Right lobe of liver (tissue), 6 donors: ENCODE measurements around the gene CENATAC. TPM values are rescaled to one million over a fixed set of nuclear protein-coding genes. Genes with fewer than 3 reads are reported as not detected.
"Not testable (repeated sequence)": the region's sequence is repeated elsewhere in the genome, so short reads cannot be mapped to it uniquely, and the experiment has no call there.

Experiments
- ATAC-seq, 4 donors: fragments of 200-7000 bp; cut with Tn5 transposase; one replicate each; pipeline ENCODE4 v1.9.1; 2020; ENCODE audit warnings: mild to moderate bottlenecking in 4 of 4, moderate library complexity in 4 of 4
- DNase-seq, 3 donors: peaks; one replicate each; pipeline ENCODE4 v3.0.0-alpha.2; 2020
- H3K27ac ChIP-seq, 3 donors: fragments of 200-600 bp; one replicate each; pipeline ENCODE4 v1.8.0; 2022
- H3K27me3 ChIP-seq, 2 donors: fragments of 200-600 bp; one replicate each; pipeline ENCODE4 v1.8.0; 2022
- H3K36me3 ChIP-seq, 4 donors: fragments of 200-600 bp; sonication (generic) in 1 of 4; one replicate each; pipeline versions ENCODE4 v1.5.1 to v1.8.0; 2017 to 2022; ENCODE audit warnings: control low read depth in 1 of 4
- H3K4me1 ChIP-seq, 4 donors: fragments of 200-600 bp; sonication (generic) in 1 of 4; one replicate each; pipeline versions ENCODE4 v1.5.1 to v1.8.0; 2017 to 2022; ENCODE audit warnings: control low read depth in 1 of 4
- H3K4me3 ChIP-seq, 3 donors: fragments of 200-600 bp; one replicate each; pipeline ENCODE4 v1.8.0; 2022
- H3K9me3 ChIP-seq, 4 donors: fragments of 200-600 bp; sonication (generic) in 1 of 4; one replicate each; pipeline versions ENCODE4 v1.5.1 to v1.8.0; 2017 to 2022; ENCODE audit warnings: control low read depth in 1 of 4
- POLR2A ChIP-seq: fragments of 450-650 bp; IDR thresholded peaks from one replicate; pipeline ENCODE4 v1.6.1; 2017; ENCODE audit warnings: antibody characterized with exemption, mild to moderate bottlenecking
- WGBS: methylation state at CpG from one replicate; pipeline ENCODE4 v1.1.6; 2018; ENCODE audit warnings: low coverage, low lambda C conversion rate; ENCODE audit not compliant: insufficient coverage; ENCODE audit errors: missing lambda C conversion rate; 5-methylcytosine and 5-hydroxymethylcytosine counted together
- intact Hi-C, 2 donors: fragments of 100-400 bp; cut with DNase I; formaldehyde crosslinking; loops; one replicate each; pipeline versions ENCODE4 v1.11.2 to v1.14.1; 2022
- total RNA-seq, 6 experiments: library from RNA; depleted of rRNA in 2 of 6; stranded (reverse); fragments of >200 nt in 2 of 6; fragmentation: NEBNext Ultra II Directional in 3 of 6; extraction: Animal tissue kit (Norgen Biotek cat#: 25700) in 3 of 6; gene quantifications; one replicate each; pipeline versions ENCODE4 v1.1.0 to v1.2.4, GENCODE V29; 2016 to 2023
- TF ChIP-seq, protein P1 (sequence below), 4 donors: fragments of 200-600 bp in 3 of 4; fragments of 450-650 bp in 1 of 4; IDR thresholded peaks; one replicate each; pipeline versions ENCODE4 v1.5.1 to v1.8.0; 2016 to 2022; ENCODE audit warnings: antibody characterized with exemption in 4 of 4, mild to moderate bottlenecking in 2 of 4
- donor health status: DM: no; HTN: yes; CAD: no.
- donor health status: DM: no; HTN: no; CAD: no.
- donor health status: DM: no; HTN: no; CAD: no.
- donor health status: DM: no; HTN: yes; CAD: no.
- donor health status: DM: no; HTN: yes; CAD: no.

CENATAC gene
- total RNA-seq, 6 experiments from 2014 or later: 11.5 to 16.7 (median 13.0) TPM

DNA sequence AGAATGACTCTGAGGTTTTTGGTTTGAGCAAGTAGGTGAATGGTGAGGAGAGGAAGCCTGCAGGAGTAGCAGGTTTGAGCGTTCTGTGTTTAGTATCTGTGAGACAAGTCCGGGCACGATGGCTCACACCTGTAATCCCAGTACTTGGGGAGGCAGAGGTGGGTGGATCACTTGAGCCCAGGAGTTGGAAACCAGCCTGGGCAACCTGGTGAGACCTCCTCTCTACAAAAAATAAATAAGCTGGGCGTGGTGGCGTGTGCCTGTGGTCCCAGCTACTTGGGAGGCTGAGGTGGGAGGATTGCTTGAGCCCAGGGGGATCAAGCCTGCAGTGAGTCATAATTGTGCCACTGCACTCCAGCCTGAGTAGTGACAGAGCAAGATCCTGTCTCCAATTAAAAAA, 9.7 kb upstream of the CENATAC start:
- WGBS: 85% methylated on average over 5 of the region's 5 CpGs

DNA sequence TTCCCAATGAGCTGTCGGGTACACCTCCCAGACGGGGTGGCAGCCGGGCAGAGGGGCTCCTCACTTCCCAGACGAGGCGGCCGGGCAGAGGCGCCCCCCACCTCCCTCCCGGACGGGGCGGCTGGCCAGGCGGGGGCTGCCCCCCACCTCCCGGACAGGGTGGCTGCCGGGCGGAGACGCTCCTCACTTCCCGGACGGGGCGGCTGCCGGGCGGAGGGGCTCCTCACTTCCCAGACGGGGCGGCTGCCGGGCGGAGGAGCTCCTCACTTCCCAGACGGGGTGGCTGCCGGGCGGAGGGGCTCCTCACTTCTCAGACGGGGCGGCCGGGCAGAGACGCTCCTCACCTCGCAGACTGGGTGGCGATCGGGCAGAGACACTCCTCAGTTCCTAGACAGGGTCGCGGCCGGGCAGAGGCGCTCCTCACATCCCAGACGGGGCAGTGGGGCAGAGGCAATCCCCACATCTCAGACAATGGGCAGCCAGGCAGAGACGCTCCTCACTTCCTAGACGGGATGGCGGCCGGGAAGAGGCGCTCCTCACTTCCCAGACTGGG, 6.4 kb upstream of the CENATAC start:
- H3K36me3 ChIP-seq, H3K9me3 ChIP-seq, ATAC-seq, DNase-seq, H3K27ac ChIP-seq, H3K4me3 ChIP-seq, H3K4me1 ChIP-seq, H3K27me3 ChIP-seq, intact Hi-C loops: not testable (repeated sequence)
- WGBS: 100% methylated on average over 1 of the region's 44 CpGs

More for the DNA sequence above, 9.7 kb upstream of the CENATAC start:
- intact Hi-C loops: no loop called here
- Histone ChIP-seq H3K36me3 (no peaks in the 10 kb centered on the region), H3K4me1 (no peaks in the 10 kb centered on the region), H3K27ac (no peak overlapping the region), H3K4me3 (no peak overlapping the region), H3K9me3 (no peaks in the 10 kb centered on the region), H3K27me3 (no peaks in the 10 kb centered on the region)
- ATAC-seq (no peak), DNase-seq (no peak)
- no peak for TF ChIP-seq POLR2A
- TF ChIP-seq, protein P1, sequence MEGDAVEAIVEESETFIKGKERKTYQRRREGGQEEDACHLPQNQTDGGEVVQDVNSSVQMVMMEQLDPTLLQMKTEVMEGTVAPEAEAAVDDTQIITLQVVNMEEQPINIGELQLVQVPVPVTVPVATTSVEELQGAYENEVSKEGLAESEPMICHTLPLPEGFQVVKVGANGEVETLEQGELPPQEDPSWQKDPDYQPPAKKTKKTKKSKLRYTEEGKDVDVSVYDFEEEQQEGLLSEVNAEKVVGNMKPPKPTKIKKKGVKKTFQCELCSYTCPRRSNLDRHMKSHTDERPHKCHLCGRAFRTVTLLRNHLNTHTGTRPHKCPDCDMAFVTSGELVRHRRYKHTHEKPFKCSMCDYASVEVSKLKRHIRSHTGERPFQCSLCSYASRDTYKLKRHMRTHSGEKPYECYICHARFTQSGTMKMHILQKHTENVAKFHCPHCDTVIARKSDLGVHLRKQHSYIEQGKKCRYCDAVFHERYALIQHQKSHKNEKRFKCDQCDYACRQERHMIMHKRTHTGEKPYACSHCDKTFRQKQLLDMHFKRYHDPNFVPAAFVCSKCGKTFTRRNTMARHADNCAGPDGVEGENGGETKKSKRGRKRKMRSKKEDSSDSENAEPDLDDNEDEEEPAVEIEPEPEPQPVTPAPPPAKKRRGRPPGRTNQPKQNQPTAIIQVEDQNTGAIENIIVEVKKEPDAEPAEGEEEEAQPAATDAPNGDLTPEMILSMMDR (IDR thresholded peaks at IDR 0.05): no peak

DNA sequence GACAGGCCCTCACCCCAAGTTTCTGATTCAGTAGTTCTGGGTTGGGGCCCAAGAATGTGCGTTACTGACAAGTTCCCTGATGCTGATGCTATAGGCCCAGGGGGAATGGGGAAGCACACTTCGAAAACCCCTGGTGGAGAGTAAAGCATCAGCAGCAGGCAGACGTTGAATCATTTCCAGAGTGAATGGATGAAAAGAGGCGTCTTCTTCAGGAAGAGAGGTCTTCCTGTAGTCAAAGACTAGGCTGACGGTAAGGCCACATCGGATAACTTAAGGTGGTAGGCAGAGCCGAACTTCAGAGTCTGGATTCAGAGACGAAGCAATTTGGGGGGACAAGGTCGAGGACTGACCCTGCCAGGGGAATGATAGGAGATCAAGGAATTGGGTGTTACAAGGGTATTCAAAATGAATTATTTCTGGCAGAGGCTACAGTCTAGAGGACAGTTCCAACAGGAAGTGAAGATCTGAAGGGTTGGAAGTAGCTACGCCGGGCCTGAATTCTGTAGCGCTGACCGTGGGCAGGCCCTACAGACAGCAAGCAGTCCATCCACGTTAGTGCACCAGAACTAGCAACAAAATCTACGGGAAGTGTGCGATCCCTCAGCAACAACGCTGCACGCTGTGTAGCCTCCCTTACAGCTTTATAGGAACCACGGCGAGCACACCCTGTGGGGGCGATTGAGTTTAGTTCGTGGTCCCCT, 862 bp upstream of the CENATAC start:
- peaks cover 0 to 22% (median 4%) of the 10 kb centered on the region in 4 donors for H3K36me3 ChIP-seq
- H3K4me1 ChIP-seq: peaks cover 0 to 13% (median 6%) of the 10 kb centered on the region in 4 donors
- no peak for TF ChIP-seq POLR2A
- TF ChIP-seq, protein P1 (IDR thresholded peaks at IDR 0.05): no peak
- peak overlapping the region in 1 of 3 donors; percentile 22 for H3K27ac ChIP-seq
- no peaks in the 10 kb centered on the region for H3K27me3 ChIP-seq
- 48% methylated on average over 9 of the region's 22 CpGs for WGBS
- ATAC-seq (peak; percentile 5 to 11 (median 10)), DNase-seq (no peak)
- peak overlapping the region; percentile 90 to 97 (median 97) for H3K4me3 ChIP-seq
- intact Hi-C loops: no loop called here
- H3K9me3 ChIP-seq: no peaks in the 10 kb centered on the region

DNA sequence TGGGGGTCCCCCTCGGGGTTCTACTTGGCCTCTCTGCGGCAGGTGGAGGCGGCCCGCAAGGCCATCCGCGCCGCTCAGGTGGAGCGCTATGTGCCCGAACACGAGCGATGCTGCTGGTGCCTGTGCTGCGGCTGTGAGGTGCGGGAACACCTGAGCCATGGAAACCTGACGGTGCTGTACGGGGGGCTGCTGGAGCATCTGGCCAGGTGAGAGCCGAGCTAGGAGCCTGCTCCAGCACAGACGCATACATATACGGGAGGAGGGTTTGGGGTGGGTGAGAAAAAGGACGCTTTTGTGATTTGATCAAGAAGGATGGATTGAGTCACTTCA, 415 bp downstream of the CENATAC start:
- intact Hi-C loops: no loop called here
- Histone ChIP-seq H3K4me3 (peak overlapping the region; percentile 90 to 97 (median 97)), H3K4me1 (peaks cover 0 to 13% (median 6%) of the 10 kb centered on the region in 4 donors), H3K36me3 (peaks cover 0 to 30% (median 9%) of the 10 kb centered on the region in 4 donors), H3K27me3 (no peaks in the 10 kb centered on the region), H3K27ac (peak overlapping the region; percentile 46 to 71 (median 49)), H3K9me3 (no peaks in the 10 kb centered on the region)
- 0% methylated on average over 2 of the region's 19 CpGs for WGBS
- DNase-seq (no peak), ATAC-seq (peak; percentile 16 to 35 (median 20))
- no peak for TF ChIP-seq POLR2A
- TF ChIP-seq, protein P1 (IDR thresholded peaks at IDR 0.05): no peak

DNA sequence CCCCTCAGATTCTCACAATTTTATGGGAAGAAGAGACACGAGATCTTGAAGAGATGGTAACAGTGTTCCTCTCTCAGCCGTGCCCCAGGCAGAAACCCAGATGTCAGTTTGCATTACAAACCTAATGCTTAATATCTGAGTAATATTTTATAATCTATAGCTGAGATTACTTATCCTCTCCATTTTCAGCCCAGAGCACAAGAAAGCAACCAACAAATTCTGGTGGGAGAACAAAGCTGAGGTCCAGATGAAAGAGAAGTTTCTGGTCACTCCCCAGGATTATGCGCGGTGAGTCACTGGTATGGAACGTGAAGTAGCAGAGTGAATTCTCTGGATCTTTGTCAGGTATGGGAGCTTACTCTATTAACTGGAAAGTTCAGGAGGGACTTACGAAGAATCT, 884 bp downstream of the CENATAC start:
- ATAC-seq (no peak), DNase-seq (no peak)
- intact Hi-C loops: no loop called here
- peak overlapping the region; percentile 90 to 97 (median 97) for H3K4me3 ChIP-seq
- WGBS: 63% methylated on average over 6 of the region's 6 CpGs
- H3K27me3 ChIP-seq: no peaks in the 10 kb centered on the region
- H3K9me3 ChIP-seq: no peaks in the 10 kb centered on the region
- no peak overlapping the region for H3K27ac ChIP-seq
- H3K4me1 ChIP-seq: peaks cover 0 to 13% (median 6%) of the 10 kb centered on the region in 4 donors
- TF ChIP-seq, protein P1 (IDR thresholded peaks at IDR 0.05): no peak
- TF ChIP-seq POLR2A: no peak
- peaks cover 0 to 30% (median 10%) of the 10 kb centered on the region in 4 donors for H3K36me3 ChIP-seq
